ENCODE data around the gene CAMK1D. TPM values are rescaled to one million over a fixed set of nuclear protein-coding genes. Genes with fewer than 3 reads are reported as not detected.
"Not testable (repeated sequence)": the region's sequence is repeated elsewhere in the genome, so short reads cannot be mapped to it uniquely, and the experiment has no call there.

The CAMK1D gene
- total RNA-seq, 2 experiments from 2014 or later, result 11.9 to 15.4 TPM

DNA sequence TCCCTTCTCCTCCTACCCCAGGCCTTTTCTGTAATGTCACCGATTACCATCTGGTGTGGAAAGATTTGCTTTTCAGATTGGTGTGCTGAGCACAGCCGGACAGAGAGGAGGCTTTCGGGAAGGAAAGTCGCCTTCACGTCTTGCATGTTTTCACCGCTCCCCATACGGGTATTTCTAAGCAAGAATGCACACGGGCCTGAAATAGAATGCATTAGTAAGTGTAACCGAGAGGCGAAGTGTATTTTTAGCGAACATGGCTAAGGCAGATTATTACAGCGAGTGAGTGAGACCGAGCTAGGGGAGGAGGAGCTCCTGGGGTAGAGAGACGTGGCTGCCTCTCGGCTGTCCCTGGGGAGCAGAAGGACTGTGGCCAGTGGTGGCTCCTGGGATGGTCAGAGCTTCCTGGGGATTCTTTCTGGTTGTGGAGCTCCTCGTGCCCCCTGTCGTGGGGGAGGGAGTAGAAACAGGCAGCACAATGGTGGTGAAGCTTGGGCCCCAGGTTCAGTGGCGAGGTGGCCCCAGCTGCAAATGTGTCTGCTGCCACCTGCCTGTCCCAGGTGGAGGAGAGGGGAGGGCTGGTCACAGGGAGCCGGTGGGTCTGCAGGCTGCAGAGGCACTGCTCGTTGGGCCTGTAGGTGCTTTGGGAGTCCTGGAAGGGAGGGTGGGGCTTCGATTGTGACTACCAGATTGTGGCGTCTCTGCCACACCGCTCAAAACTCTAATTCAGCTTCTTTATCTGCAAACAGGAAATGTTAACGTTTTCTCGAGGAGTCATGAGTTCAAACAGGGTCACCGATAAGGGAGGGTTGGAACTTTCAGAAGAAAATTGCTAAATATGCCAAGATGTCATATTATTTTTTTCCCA lies 135.8 kb downstream of the CAMK1D start:
- H3K4me3 Mint-ChIP-seq, result no peak overlapping the region

DNA sequence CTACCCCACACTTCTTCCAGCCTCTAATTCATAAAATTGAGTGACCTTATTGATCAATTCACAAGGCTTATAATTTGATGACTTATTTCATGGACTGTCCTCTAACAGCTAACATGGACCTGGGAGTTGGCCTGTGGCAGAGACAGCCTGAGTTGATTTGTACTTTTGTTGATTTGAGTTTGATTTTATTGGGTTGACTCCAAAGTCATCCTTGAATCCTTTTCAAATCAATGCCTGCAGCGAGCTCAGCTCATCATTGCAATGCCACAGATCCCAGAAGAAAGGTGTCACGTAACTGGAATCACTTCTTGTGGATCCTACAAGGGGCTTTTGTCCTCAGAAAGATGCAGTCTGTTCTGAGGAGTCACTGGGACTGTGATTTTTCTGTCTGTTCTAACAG lies 138.0 kb downstream of the CAMK1D start:
- H3K36me3 Mint-ChIP-seq, result no peaks in the 10 kb centered on the region
- H3K4me1 Mint-ChIP-seq, result peaks cover 27% of the 10 kb centered on the region
- H3K9me3 Mint-ChIP-seq, result no peaks in the 10 kb centered on the region
- H3K27ac Mint-ChIP-seq, result no peak overlapping the region
- no peak overlapping the region for H3K4me3 Mint-ChIP-seq
- no peak for DNase-seq
- no peaks in the 10 kb centered on the region for H3K27me3 Mint-ChIP-seq

More for the DNA sequence above, 135.8 kb downstream of the CAMK1D start:
- Mint-ChIP-seq H3K9me3 (no peaks in the 10 kb centered on the region), H3K27me3 (no peaks in the 10 kb centered on the region), H3K27ac (peak overlapping the region; percentile 35), H3K4me1 (peaks cover 28% of the 10 kb centered on the region), H3K36me3 (peaks cover 4% of the 10 kb centered on the region)
- DNase-seq, result peak; percentile 27

DNA sequence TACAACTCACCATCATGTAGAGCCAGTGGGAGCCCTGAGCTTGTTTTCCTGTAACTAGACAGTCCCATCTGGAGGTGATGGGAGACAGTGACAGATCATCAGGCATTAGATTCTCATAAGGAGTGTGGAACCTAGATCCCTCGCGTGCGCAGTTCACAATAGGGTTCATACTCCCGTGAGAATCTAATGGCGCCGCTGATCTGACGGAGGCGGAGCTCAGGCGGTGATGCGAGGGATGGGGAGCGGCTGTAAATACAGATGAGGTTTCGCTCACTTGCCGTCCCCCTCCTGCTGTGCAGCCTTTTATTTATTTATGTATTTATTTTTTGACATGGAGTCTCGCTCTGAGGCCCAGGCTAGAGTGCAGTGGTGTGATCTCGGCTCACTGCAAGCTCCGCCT lies 139.3 kb downstream of the CAMK1D start:
- H3K4me3 Mint-ChIP-seq, result no peak overlapping the region
- H3K36me3 Mint-ChIP-seq, result no peaks in the 10 kb centered on the region
- H3K9me3 Mint-ChIP-seq, result no peaks in the 10 kb centered on the region
- H3K27ac Mint-ChIP-seq, result no peak overlapping the region
- H3K4me1 Mint-ChIP-seq, result peaks cover 26% of the 10 kb centered on the region
- H3K27me3 Mint-ChIP-seq, result no peaks in the 10 kb centered on the region
- DNase-seq, result no peak

DNA sequence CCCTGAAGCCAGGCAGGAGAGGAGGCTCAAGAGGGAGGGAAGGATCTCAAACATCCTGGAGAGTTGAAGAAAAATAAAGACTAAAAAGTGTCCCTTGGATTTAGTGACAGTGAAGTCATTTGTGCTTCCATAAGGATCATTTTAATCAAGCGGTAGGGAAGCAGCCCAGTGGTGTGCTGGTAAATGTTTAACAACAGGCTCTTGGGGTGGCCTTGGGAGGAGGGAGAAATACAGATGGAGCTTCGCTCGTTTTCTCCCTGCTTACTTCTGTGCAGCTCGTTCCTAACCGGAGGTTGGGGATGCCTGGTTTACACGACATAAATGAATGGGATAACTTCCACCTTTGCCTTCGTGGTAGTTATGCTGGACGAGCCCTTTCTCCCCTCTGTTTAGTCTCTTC lies 140.0 kb downstream of the CAMK1D start:
- no peaks in the 10 kb centered on the region for H3K27me3 Mint-ChIP-seq
- no peak overlapping the region for H3K4me3 Mint-ChIP-seq
- H3K4me1 Mint-ChIP-seq, result peaks cover 25% of the 10 kb centered on the region
- no peak overlapping the region for H3K27ac Mint-ChIP-seq
- H3K36me3 Mint-ChIP-seq, result no peaks in the 10 kb centered on the region
- no peaks in the 10 kb centered on the region for H3K9me3 Mint-ChIP-seq
- no peak for DNase-seq

DNA sequence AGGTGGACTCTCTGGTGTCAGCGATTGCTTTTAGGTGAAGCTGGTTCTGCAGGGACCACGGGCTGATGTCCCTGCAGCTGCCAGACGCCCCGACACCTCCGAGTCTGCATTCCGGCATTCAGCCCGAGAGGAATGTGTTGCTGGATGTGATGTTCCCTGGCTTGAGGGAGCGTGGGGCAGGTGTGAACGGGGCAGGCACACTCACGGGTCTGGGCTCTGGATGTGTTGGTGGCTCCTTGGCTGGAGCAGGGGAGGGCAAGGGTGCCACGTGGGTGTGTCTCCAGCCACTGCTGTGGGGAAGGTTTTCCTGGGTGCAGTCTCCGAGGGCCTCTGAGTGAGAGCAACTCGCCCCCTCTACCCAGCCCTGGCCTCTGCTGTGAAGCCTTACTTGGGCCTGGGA lies 140.5 kb downstream of the CAMK1D start:
- no peak overlapping the region for H3K27ac Mint-ChIP-seq
- DNase-seq, result no peak
- no peaks in the 10 kb centered on the region for H3K9me3 Mint-ChIP-seq
- H3K4me1 Mint-ChIP-seq, result peaks cover 24% of the 10 kb centered on the region
- no peaks in the 10 kb centered on the region for H3K36me3 Mint-ChIP-seq
- H3K4me3 Mint-ChIP-seq, result no peak overlapping the region
- H3K27me3 Mint-ChIP-seq, result no peaks in the 10 kb centered on the region

DNA sequence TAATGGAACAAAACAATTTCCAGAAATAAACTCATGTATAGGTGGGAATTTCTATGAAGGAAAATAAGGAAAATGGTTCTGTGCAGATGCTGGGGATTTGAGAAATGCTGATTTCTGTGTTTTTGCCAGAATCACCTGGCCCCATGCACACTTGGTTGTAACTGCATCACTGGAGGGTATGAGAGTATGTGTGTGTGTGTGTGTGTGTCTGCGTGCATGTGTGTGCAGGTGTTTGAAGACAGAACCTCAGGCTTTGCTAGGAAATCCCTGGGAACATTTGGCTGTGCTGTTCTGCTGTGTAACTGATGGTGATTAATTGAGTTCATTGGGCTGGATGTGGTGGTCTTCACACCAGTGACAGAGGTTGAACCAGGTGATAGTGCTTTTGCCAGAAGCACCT lies 141.6 kb downstream of the CAMK1D start:
- H3K27ac Mint-ChIP-seq, result no peak overlapping the region
- no peak overlapping the region for H3K4me3 Mint-ChIP-seq
- no peaks in the 10 kb centered on the region for H3K27me3 Mint-ChIP-seq
- no peak for DNase-seq
- no peaks in the 10 kb centered on the region for H3K36me3 Mint-ChIP-seq
- H3K4me1 Mint-ChIP-seq, result peaks cover 13% of the 10 kb centered on the region
- no peaks in the 10 kb centered on the region for H3K9me3 Mint-ChIP-seq

DNA sequence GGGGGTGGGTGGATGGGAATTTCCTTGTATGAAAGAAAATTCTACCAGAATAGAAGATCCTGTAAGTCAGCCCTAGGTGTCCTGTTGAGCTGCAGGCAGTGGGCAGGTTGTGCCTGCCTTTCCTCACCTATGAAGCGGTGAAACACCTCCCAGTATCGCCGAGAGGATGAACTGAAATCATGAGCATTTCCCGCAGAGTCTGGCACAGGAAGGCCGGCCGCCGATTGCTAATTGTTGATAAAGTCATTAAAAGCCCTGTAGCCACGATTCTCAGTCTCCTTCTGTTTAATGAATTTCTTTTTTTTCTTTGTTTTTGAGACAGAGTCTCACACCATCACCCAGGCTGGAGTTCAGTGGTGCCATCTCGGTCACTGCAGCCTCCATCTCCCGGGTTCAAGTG lies 142.1 kb downstream of the CAMK1D start:
- peaks cover 13% of the 10 kb centered on the region for H3K4me1 Mint-ChIP-seq
- no peak for DNase-seq
- H3K36me3 Mint-ChIP-seq, result no peaks in the 10 kb centered on the region
- no peaks in the 10 kb centered on the region for H3K27me3 Mint-ChIP-seq
- no peaks in the 10 kb centered on the region for H3K9me3 Mint-ChIP-seq
- H3K4me3 Mint-ChIP-seq, result no peak overlapping the region
- no peak overlapping the region for H3K27ac Mint-ChIP-seq

DNA sequence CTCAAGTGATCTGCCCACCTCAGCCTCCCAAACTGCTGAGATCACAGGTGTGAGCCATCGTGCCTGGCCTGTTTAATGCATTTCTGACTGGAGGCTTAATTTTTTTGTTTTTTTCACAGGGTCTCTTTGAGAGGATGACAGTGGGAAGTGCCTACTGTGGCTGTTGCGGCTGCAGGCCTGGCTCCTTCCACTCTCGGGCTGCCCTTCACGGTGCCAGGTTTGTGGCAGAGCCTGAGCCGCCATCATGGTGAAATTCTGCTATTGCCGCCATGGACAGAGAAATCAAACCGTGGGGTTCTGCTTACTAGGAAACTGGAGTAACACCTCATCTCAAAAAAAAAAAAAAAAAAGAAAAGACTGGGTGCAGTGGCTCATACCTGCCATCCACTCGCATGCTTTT lies 142.7 kb downstream of the CAMK1D start:
- Mint-ChIP-seq H3K4me3 (no peak overlapping the region), H3K4me1 (peaks cover 13% of the 10 kb centered on the region), H3K27ac (no peak overlapping the region), H3K36me3 (no peaks in the 10 kb centered on the region), H3K27me3 (no peaks in the 10 kb centered on the region), H3K9me3 (no peaks in the 10 kb centered on the region)
- no peak for DNase-seq

DNA sequence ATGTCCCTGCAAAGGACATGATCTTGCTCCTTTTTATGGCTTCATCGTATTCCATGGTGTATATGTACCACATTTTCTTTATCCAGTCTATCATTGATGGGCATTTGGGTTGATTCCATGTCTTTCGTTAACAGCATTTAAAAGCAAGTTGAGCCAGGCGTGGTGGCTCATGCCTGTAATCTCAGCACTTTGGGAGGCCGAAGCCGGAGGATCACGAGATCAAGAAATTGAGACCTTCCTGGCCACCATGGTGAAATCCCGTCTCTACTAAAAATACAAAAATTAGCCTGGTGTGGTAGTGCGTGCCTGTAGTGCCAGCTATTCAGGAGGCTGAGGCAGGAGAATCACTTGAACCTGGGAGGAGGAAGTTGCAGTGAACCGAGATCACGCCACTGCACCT lies 147.7 kb downstream of the CAMK1D start:
- H3K27ac Mint-ChIP-seq, H3K36me3 Mint-ChIP-seq, DNase-seq, H3K4me3 Mint-ChIP-seq, H3K9me3 Mint-ChIP-seq, H3K27me3 Mint-ChIP-seq: not testable (repeated sequence)
- peaks cover 33% of the 10 kb centered on the region for H3K4me1 Mint-ChIP-seq

DNA sequence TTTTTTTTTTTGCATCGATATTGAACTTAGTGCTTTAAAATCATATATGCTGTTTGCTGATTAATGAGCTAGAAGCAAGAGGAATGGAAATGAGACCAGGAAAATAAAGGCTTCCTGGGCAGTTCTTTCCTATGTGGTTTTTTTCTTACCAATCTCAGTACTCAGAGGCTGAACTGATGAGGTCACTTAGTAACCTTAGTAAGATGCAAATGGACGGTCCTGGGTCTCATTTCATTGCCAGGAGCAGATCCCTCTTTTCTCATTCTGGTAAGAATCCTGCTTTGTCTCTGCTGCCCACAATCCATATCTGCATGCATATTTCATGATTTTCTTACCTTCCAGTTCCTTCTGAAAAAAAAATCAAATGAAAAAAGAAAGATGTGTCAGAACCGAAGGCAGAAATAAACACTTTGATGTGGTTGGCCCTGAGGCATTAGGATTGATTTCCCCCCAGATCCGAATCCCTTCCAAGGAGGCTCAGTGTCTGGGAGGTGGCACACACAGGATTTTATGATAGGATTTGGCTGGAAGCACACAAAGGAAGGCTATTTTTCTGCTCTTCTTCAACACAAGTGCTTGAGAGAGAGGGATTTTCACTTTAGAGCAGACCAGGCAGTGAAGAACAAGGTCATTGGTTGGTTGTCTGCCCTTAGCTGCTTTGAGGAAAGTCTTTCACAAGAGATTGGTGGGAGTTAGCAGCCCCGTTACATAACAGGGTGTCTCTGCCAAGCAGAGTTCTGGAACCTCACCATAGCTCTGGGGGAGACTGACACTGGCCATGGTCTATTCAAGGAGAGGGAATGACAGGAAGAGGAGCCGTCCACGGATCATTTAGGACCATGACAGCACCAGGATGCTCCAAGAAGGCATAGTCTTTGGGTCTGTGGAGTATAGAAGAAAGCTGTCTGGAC lies 150.0 kb downstream of the CAMK1D start:
- no peak overlapping the region for H3K27ac Mint-ChIP-seq

DNA sequence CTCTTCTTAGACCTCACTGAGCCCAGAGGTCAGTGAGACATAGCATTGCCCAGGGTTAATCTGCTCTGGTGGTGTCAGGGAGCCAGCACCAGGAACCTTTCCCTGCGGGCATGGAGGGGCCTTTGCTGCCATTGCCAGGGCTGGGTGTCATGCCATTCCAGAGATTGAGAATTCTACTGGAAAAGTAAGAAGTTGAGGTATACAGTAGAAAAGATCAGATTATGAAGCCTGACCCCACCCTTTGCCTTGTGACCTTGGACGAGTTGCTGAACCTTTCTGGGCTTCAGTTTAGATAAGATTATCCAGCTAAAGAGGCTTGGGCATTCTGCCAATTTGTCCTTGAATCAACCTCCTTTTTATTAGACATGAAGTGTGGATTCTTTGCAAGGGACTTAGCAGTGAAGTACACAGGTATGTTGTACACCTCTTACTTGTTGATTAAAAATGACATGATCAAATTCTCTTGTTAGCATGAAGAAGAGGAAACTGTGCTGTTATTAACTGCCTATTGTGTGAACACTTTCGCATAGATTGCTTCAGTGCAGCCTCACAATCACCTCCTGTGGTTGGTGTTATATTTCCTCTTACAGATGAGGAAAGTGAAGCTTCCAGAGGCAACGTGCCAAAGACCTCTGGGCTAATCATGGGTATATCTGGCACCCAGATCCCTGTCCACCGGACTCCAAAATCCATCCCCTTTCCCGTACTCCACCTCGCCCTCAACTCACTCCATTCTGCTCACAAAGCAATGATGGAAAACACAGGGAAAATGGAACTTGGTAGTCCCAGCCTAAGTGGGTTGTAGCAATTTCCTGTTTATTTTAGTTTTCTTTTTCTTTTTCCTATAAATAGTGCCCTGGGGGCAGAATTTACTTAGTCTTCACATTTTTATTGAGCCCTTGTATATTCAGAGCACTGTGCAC lies 151.3 kb downstream of the CAMK1D start:
- Mint-ChIP-seq H3K27me3 (no peaks in the 10 kb centered on the region), H3K9me3 (no peaks in the 10 kb centered on the region), H3K27ac (no peak overlapping the region), H3K4me3 (no peak overlapping the region), H3K36me3 (peaks cover 1% of the 10 kb centered on the region), H3K4me1 (peaks cover 32% of the 10 kb centered on the region)
- no peak for DNase-seq

More for the DNA sequence above, 150.0 kb downstream of the CAMK1D start:
- Mint-ChIP-seq H3K4me3 (no peak overlapping the region), H3K4me1 (peaks cover 29% of the 10 kb centered on the region), H3K36me3 (peaks cover 1% of the 10 kb centered on the region), H3K9me3 (no peaks in the 10 kb centered on the region), H3K27me3 (no peaks in the 10 kb centered on the region)
- no peak for DNase-seq

DNA sequence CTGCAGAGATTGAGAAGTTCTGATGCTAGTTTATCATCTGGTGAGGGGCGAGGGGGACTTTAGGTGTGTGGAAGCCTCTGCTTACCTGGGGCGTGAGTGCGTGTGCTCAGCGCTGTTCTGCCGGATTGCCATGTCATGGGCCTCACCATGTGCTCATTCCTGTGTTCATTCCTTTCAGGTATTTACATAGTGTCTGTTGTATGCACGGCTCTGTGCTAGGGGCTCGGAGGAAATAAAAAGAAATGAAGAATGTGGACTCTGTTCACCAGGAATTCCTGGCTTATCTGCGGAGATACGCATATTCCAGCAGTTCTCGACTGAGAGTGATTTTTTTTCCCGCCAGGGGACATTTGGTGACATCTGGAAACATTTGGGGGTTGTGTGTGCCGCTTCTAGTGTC lies 152.0 kb downstream of the CAMK1D start:
- Mint-ChIP-seq H3K27ac (no peak overlapping the region), H3K27me3 (no peaks in the 10 kb centered on the region), H3K4me1 (peaks cover 34% of the 10 kb centered on the region), H3K4me3 (no peak overlapping the region), H3K36me3 (peaks cover 1% of the 10 kb centered on the region), H3K9me3 (no peaks in the 10 kb centered on the region)
- DNase-seq, result no peak

DNA sequence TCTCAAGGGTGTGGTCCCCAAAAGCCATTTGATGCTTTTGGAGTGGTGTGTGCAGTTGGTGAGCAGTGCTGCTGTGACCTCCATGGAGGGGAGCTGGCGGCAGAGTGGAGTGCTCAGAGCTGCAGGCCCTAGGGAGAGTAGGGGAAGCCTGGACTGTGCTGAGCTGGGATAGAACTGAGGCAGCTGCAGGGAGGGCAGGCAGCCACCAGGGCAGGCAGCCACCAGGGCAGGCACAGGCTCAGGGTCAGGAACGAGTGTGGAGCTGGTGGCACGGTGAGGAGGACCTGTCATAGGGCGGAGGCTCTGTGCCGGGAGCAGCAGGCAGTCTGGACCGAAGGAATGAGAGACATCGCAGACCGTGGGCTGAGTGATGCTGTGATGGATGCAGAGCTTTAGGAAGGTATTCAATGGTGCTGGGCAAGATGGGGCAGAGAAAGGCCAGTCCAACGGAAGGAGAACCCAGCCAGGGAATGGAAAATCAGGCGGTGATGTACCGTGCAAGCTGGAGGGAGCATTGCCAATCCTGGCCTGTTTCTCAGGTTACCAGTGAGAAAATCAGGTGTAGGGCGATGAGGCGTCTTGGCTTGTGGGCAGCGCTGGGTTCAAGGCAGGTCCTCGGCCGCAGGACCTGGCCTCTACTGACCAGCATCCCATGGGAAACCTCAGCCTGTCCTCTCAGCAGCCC lies 152.6 kb downstream of the CAMK1D start:
- DNase-seq, result no peak
- H3K9me3 Mint-ChIP-seq, result no peaks in the 10 kb centered on the region
- no peak overlapping the region for H3K4me3 Mint-ChIP-seq
- H3K27me3 Mint-ChIP-seq, result no peaks in the 10 kb centered on the region
- H3K27ac Mint-ChIP-seq, result no peak overlapping the region
- peaks cover 36% of the 10 kb centered on the region for H3K4me1 Mint-ChIP-seq
- H3K36me3 Mint-ChIP-seq, result peaks cover 1% of the 10 kb centered on the region

DNA sequence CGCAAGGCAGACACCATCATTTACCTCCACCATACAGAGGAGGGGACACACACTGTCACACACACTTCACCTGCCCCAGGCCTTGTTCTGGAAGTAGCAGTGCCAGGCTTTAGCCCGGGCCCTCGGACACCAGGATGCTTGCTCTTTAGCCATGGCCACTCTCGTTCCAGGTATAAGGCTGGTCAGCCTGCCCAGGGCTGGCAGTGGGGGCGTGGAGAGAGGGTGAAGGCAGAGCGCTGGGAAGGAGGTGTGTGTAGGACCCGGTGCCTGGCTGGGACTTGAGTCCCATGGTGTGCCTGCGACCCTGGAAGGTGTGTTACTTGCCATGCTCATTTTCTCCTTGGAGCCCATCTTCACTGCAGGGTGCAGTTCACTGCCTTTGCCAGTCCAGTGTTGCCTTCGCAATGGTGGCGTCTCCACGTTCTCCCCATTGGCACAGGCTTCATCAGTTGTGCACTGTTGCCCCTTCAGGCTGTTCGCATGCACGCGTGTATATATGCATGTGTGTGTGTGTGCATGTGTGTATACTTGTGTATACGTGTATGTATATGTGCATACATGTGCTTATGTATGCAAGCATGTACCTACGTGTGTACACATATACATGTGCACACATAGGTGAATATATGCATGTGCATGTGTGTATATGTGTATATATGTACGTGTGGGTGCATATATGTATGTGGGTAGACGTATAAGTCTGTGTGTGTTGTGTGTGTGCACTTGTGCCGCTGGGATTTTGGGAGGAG lies 153.4 kb downstream of the CAMK1D start:
- H3K27ac Mint-ChIP-seq, result no peak overlapping the region
- no peaks in the 10 kb centered on the region for H3K27me3 Mint-ChIP-seq
- H3K4me1 Mint-ChIP-seq, result peaks cover 44% of the 10 kb centered on the region
- no peaks in the 10 kb centered on the region for H3K36me3 Mint-ChIP-seq
- no peak for DNase-seq
- H3K4me3 Mint-ChIP-seq, result no peak overlapping the region
- H3K9me3 Mint-ChIP-seq, result no peaks in the 10 kb centered on the region
